ENCODE data around the gene CHST9. TPM values are rescaled to one million over a fixed set of nuclear protein-coding genes. Genes with fewer than 3 reads are reported as not detected.

CHST9 gene
- total RNA-seq, 2 donors from 2014 or later: 10.3 to 19.3 TPM

GRCh38 chr18:27202741-27203140, 17.6 kb upstream of the CHST9 start:
- no peaks in the 10 kb centered on the region for H3K36me3 ChIP-seq
- no peaks in the 10 kb centered on the region for H3K27me3 ChIP-seq (replicated peaks; ENCODE audit: insufficient read depth)
- H3K27ac ChIP-seq: no peak overlapping the region
- DNase-seq (ENCODE audit: low spot score): no peak
- TF ChIP-seq POLR2A (IDR thresholded peaks at IDR 0.05) (no peak), POLR2AphosphoS5 (IDR thresholded peaks at IDR 0.05) (no peak), CTCF (IDR thresholded peaks at IDR 0.05) (no peak)
- 62% methylated on average over 2 of the region's 2 CpGs for WGBS
- H3K4me1 ChIP-seq (replicated peaks): no peaks in the 10 kb centered on the region
- intact Hi-C loops (cut with DNase I): no loop called here
- no peaks in the 10 kb centered on the region for H3K9me3 ChIP-seq
- H3K4me3 ChIP-seq: no peak overlapping the region

DNA sequence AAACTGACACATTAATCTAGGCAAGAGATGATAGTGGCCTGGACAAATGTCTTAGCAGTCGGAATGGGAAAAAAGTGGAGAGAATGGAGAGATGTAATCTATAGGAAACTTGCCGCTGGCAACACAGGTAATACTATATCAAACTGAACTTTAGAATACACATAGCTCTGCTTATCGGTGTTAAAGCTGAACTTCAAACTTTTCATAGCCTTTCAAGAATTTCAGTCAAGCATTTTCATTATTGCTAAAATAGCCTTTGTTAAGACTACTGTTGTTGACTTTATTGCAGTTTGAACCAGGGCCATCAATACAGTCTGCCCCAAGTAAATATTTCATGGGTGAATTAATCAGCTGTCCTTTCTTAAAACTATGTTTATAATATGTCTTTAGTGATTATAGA, 12.9 kb upstream of the CHST9 start:
- WGBS: 38% methylated on average over 3 of the region's 3 CpGs
- no peaks in the 10 kb centered on the region for H3K36me3 ChIP-seq
- no peak for DNase-seq (ENCODE audit: low spot score)
- TF ChIP-seq POLR2AphosphoS5 (IDR thresholded peaks at IDR 0.05): no peak
- TF ChIP-seq POLR2A (IDR thresholded peaks at IDR 0.05): no peak
- TF ChIP-seq CTCF (IDR thresholded peaks at IDR 0.05): no peak
- H3K4me1 ChIP-seq (replicated peaks): no peaks in the 10 kb centered on the region
- intact Hi-C loops (cut with DNase I): no loop called here
- no peak overlapping the region for H3K27ac ChIP-seq
- no peaks in the 10 kb centered on the region for H3K27me3 ChIP-seq (replicated peaks; ENCODE audit: insufficient read depth)
- no peaks in the 10 kb centered on the region for H3K9me3 ChIP-seq
- H3K4me3 ChIP-seq: no peak overlapping the region

DNA sequence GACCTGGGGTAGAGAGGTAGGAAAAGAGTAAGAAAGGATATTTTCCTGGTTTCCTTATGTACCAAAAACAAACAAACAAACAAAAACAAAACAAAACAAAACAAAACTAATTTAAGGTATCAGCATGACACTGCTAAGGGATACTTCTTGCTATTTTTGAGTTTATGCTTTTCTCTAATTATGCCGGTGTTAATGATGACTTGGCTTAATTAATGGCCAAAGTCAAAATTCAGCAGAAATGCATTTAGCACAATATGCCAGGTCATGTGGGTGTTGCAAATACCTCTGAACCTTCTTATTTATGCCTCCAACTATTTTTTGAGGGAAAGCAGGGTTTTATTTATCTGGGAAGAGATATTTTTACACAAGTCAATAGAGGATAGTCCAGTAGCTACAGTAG, 3.2 kb upstream of the CHST9 start:
- 100% methylated on average over 1 of the region's 1 CpG for WGBS

DNA sequence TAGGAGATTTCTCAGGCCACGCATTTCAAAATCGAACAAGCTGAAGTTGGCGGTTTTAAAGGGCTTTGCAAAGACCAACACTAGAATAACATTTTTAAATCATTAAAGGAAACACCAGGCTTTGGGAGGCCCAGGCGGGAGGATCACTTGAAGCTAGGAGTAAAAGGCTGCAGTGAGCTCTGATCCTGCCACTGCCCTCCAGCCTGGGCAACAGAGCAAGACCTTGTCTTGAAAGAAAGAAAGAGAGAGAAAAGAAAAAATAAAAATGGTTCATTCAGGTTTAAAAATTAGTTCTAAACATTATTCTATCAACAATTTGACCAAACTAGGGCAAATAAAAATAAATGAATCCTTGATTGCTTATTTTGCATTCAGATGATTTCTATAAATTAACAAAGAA, 789 bp upstream of the CHST9 start:
- H3K27ac ChIP-seq: no peak overlapping the region
- TF ChIP-seq CTCF (IDR thresholded peaks at IDR 0.05): no peak
- TF ChIP-seq POLR2A (IDR thresholded peaks at IDR 0.05): no peak
- no peak for TF ChIP-seq POLR2AphosphoS5 (IDR thresholded peaks at IDR 0.05)
- no peaks in the 10 kb centered on the region for H3K36me3 ChIP-seq
- H3K9me3 ChIP-seq: no peaks in the 10 kb centered on the region
- H3K4me3 ChIP-seq: no peak overlapping the region
- intact Hi-C loops (cut with DNase I): no loop called here
- DNase-seq (ENCODE audit: low spot score): no peak
- no peaks in the 10 kb centered on the region for H3K4me1 ChIP-seq (replicated peaks)
- WGBS: 85% methylated on average over 4 of the region's 4 CpGs
- H3K27me3 ChIP-seq (replicated peaks; ENCODE audit: insufficient read depth): no peaks in the 10 kb centered on the region

More for the DNA sequence above, 3.2 kb upstream of the CHST9 start:
- H3K27ac ChIP-seq: no peak overlapping the region
- intact Hi-C loops (cut with DNase I): no loop called here
- H3K4me1 ChIP-seq (replicated peaks): no peaks in the 10 kb centered on the region
- no peaks in the 10 kb centered on the region for H3K9me3 ChIP-seq
- DNase-seq (ENCODE audit: low spot score): no peak
- no peaks in the 10 kb centered on the region for H3K27me3 ChIP-seq (replicated peaks; ENCODE audit: insufficient read depth)
- H3K4me3 ChIP-seq: no peak overlapping the region
- no peak for TF ChIP-seq POLR2A (IDR thresholded peaks at IDR 0.05)
- TF ChIP-seq POLR2AphosphoS5 (IDR thresholded peaks at IDR 0.05): no peak
- TF ChIP-seq CTCF (IDR thresholded peaks at IDR 0.05): no peak
- H3K36me3 ChIP-seq: no peaks in the 10 kb centered on the region

DNA sequence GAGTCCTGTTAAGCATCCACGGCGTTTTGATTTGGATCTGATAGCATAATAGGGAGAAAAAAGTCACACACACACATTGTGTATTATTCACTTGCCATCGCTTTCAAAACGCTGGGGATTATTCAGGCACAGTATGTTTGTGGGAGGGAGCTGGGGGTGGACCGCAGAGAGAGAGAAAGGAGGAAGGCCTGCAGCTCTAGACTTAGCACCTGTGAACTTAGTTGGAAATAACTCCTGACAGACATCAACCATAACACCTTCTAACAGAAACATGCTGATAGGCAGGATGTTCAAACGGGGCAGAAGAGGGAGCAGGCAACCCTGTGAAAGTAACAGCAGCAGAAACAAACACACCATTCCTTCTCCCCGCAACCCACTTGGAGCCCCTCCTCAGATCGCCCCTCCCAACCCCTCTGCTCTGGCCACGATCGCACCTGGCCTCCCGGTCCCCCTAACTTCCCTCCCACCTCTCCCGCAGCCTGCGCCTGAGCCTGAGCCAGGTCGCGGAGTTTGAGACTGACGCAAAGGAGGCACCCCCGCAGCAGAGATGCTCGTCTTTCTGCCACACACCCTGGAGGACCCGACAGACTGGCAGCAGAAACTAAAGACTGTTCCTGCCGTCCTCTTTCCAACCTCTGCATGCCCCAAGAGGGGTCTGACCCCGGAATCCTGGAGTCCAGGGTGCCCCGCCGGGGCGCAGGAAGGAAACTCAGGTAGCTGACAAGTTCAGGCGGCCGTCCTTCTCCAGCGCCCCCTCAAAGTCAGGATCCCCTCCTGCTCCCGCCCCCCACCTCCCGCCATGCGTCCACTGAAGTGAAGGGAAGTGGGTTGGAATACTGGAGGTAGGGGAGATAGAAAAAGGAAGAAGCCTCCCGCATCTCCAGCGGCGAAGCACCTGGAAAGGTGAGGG, 738 bp downstream of the CHST9 start:
- Histone ChIP-seq H3K27me3 (replicated peaks; ENCODE audit: insufficient read depth) (no peaks in the 10 kb centered on the region), H3K4me1 (replicated peaks) (no peaks in the 10 kb centered on the region), H3K27ac (peak overlapping the region in 1 of 2 donors; percentile 44), H3K36me3 (no peaks in the 10 kb centered on the region), H3K9me3 (no peaks in the 10 kb centered on the region), H3K4me3 (peak overlapping the region; percentile 42 to 43)
- 3% methylated on average over 33 of the region's 33 CpGs for WGBS
- peak; percentile 5 for DNase-seq (ENCODE audit: low spot score)
- TF ChIP-seq POLR2AphosphoS5 (IDR thresholded peaks at IDR 0.05) (no peak), CTCF (IDR thresholded peaks at IDR 0.05) (no peak), POLR2A (IDR thresholded peaks at IDR 0.05) (no peak)
- intact Hi-C loops (cut with DNase I): no loop called here

Data from prostate gland (tissue), 2 donors.